Caco-2 (cell line): ENCODE measurements around the gene PSKH1. TPM values are rescaled to one million over a fixed set of nuclear protein-coding genes. Genes with fewer than 3 reads are reported as not detected.
A peak's percentile ranks its signal among the peaks of the same experiment; 100 is the strongest.

Experiments used
- BruUV-seq: library from RNA; stranded (reverse); fragments of 400-500 nt; replicated peaks from 2 replicates; lab custom pipeline; 2021; lab: Mats Ljungman, UMichigan
- CTCF ChIA-PET: fragments of 300-600 bp; sonication (Branson Sonifier 250); formaldehyde crosslinking; loops from one replicate; lab custom pipeline; 2022; ENCODE audit warnings: antibody characterized with exemption; lab: Charles Lee
- POLR2A ChIA-PET: fragments of 300-600 bp; sonication (Branson Sonifier 250); formaldehyde crosslinking; loops from one replicate; lab custom pipeline; 2022; ENCODE audit warnings: antibody characterized with exemption; lab: Charles Lee
- DNase-seq, 2 experiments: peaks; one replicate each; pipeline versions ENCODE4 v3.0.0 to v3.0.0-alpha.2; 2020 to 2022
- H3K27me3 ChIP-seq: replicated peaks from 2 replicates; pipeline ENCODE4 v1.6.0; 2011; ENCODE audit warnings: low read length; ENCODE audit not compliant: control insufficient read depth, insufficient read depth
- H3K36me3 ChIP-seq: 2 replicates; pipeline ENCODE4 v1.5.1; 2011; ENCODE audit warnings: low read length; ENCODE audit not compliant: control insufficient read depth, insufficient read depth
- H3K4me1 ChIP-seq: fragments of 250-450 bp; sonication (Bioruptor Pico); 2 replicates; pipeline ENCODE4 v1.5.1; 2020; ENCODE audit warnings: mild to moderate bottlenecking
- H3K4me3 ChIP-seq: 2 replicates; pipeline ENCODE4 v1.5.1; 2011; ENCODE audit warnings: low read depth, mild to moderate bottlenecking, control low read depth, low read length
- H3K9me3 ChIP-seq: fragments of 250-450 bp; sonication (Bioruptor Pico); 2 replicates; pipeline ENCODE4 v1.5.1; 2020; ENCODE audit warnings: mild to moderate bottlenecking, moderate library complexity
- H3K27ac Mint-ChIP-seq: one replicate; pipeline ENCODE4 v1.8.0; 2022; ENCODE audit warnings: mixed read lengths; ENCODE audit not compliant: unreplicated experiment
- H3K27me3 Mint-ChIP-seq: one replicate; pipeline ENCODE4 v1.8.0; 2022; ENCODE audit warnings: mixed read lengths; ENCODE audit not compliant: insufficient read depth, unreplicated experiment
- H3K36me3 Mint-ChIP-seq: one replicate; pipeline ENCODE4 v1.8.0; 2022; ENCODE audit warnings: mild to moderate bottlenecking, mixed read lengths; ENCODE audit not compliant: insufficient read depth, unreplicated experiment
- H3K4me1 Mint-ChIP-seq: one replicate; pipeline ENCODE4 v1.8.0; 2022; ENCODE audit warnings: low read depth, mixed read lengths; ENCODE audit not compliant: unreplicated experiment
- H3K4me3 Mint-ChIP-seq: one replicate; pipeline ENCODE4 v1.8.0; 2022; ENCODE audit warnings: mild to moderate bottlenecking, moderate library complexity, mixed read lengths; ENCODE audit not compliant: unreplicated experiment
- H3K9me3 Mint-ChIP-seq: one replicate; pipeline ENCODE4 v1.8.0; 2022; ENCODE audit warnings: mixed read lengths; ENCODE audit not compliant: unreplicated experiment
- CTCF ChIP-seq, 2 experiments: fragments of 200-600 bp in 1 of 2; IDR thresholded peaks; 1 replicate in 1 of 2; 2 replicates in 1 of 2; pipeline versions ENCODE4 v1.5.1 to v1.8.0; 2011 to 2022; ENCODE audit warnings: antibody characterized with exemption in 1 of 2, control low read depth in 1 of 2, inconsistent platforms in 1 of 2, low read depth in 1 of 2, low read length in 1 of 2, mild to moderate bottlenecking in 1 of 2, moderate library complexity in 1 of 2; ENCODE audit not compliant: insufficient read depth in 1 of 2, severe bottlenecking in 1 of 2, unreplicated experiment in 1 of 2
- intact Hi-C: fragments of 100-400 bp; cut with micrococcal nuclease; formaldehyde crosslinking; loops from one replicate; pipeline ENCODE4 v1.10.0; 2022; ENCODE audit not compliant: unreplicated experiment
- total RNA-seq: library from RNA; stranded (reverse); gene quantifications from 2 replicates; pipeline ENCODE4 v1.2.3, GENCODE V29; 2022

The PSKH1 gene
- total RNA-seq, 1 experiment from 2014 or later: 41.3 TPM

GRCh38 chr16:67873435-67874370, 19.4 kb upstream of the PSKH1 start:
- Mint-ChIP-seq H3K36me3 (peaks cover 79% of the 10 kb centered on the region), H3K27ac (peak overlapping the region; percentile 87), H3K4me3 (peak overlapping the region; percentile 90), H3K9me3 (no peaks in the 10 kb centered on the region), H3K27me3 (no peaks in the 10 kb centered on the region), H3K4me1 (peaks cover 20% of the 10 kb centered on the region)
- intact Hi-C loops: loop anchor here (1.0 to 2.0 kb wide), 3 partner anchors 10 to 57 kb away; partner anchors contain the start of genes CENPT and NUTF2
- ChIA-PET CTCF (interaction anchor here (0.6 to 2.0 kb wide), 5 partner anchors 10 to 67 kb away, joined by 3 to 20 read pairs (median 4); partner anchors contain the start of genes NRN1L, RANBP10 and TSNAXIP1), POLR2A (interaction anchor here (0.7 to 1.0 kb wide), 2 partner anchors 29 to 150 kb away, joined by 3 to 4 read pairs; partner anchors contain the start of genes DDX28 and DUS2)
- no peaks in the 10 kb centered on the region for H3K9me3 ChIP-seq
- H3K36me3 ChIP-seq: peaks cover 18% of the 10 kb centered on the region
- BruUV-seq: TSS peak; percentile 42
- H3K4me1 ChIP-seq: peaks cover 7% of the 10 kb centered on the region; the same call in 1 of the 2 replicates
- no peak for TF ChIP-seq CTCF (IDR thresholded peaks at IDR 0.05; ENCODE audit: insufficient read depth in 1 of 2, low read depth in 1 of 2, low read length in 1 of 2, severe bottlenecking in 1 of 2, unreplicated experiment in 1 of 2)
- no peak for DNase-seq
- no peaks in the 10 kb centered on the region for H3K27me3 ChIP-seq
- peak overlapping the region; percentile 93 for H3K4me3 ChIP-seq

GRCh38 chr16:67874372-67874771, 18.7 kb upstream of the PSKH1 start:
- no peaks in the 10 kb centered on the region for H3K27me3 ChIP-seq
- Mint-ChIP-seq H3K4me1 (peaks cover 20% of the 10 kb centered on the region), H3K4me3 (peak overlapping the region; percentile 90), H3K9me3 (no peaks in the 10 kb centered on the region), H3K27me3 (no peaks in the 10 kb centered on the region), H3K27ac (peak overlapping the region; percentile 87), H3K36me3 (peaks cover 79% of the 10 kb centered on the region)
- DNase-seq: no peak
- peaks cover 18% of the 10 kb centered on the region for H3K36me3 ChIP-seq
- ChIA-PET POLR2A (no interaction called here), CTCF (interaction anchor here (2.0 kb wide), 1 partner anchor 9 kb away, joined by 20 read pairs; the partner anchor contains the start of gene NRN1L)
- intact Hi-C loops: no loop called here
- H3K4me1 ChIP-seq: peaks cover 7% of the 10 kb centered on the region; the same call in 1 of the 2 replicates
- H3K9me3 ChIP-seq: no peaks in the 10 kb centered on the region
- peak overlapping the region; percentile 93 for H3K4me3 ChIP-seq
- BruUV-seq: no TSS peak
- no peak for TF ChIP-seq CTCF (IDR thresholded peaks at IDR 0.05; ENCODE audit: insufficient read depth in 1 of 2, low read depth in 1 of 2, low read length in 1 of 2, severe bottlenecking in 1 of 2, unreplicated experiment in 1 of 2)

GRCh38 chr16:67877064-67877463, 16.0 kb upstream of the PSKH1 start:
- H3K9me3 Mint-ChIP-seq: no peaks in the 10 kb centered on the region
- ChIA-PET POLR2A (no interaction called here), CTCF (interaction anchor here (1.0 kb wide), 1 partner anchor 58 kb away, joined by 3 read pairs; no protein-coding TSS in a partner anchor)
- Histone ChIP-seq H3K27me3 (no peaks in the 10 kb centered on the region), H3K36me3 (peaks cover 20% of the 10 kb centered on the region), H3K4me1 (peaks cover 11% of the 10 kb centered on the region), H3K4me3 (no peak overlapping the region), H3K9me3 (no peaks in the 10 kb centered on the region)
- H3K4me3 Mint-ChIP-seq: no peak overlapping the region
- intact Hi-C loops: no loop called here
- BruUV-seq: no TSS peak
- no peak for DNase-seq
- H3K27ac Mint-ChIP-seq: no peak overlapping the region
- no peak for TF ChIP-seq CTCF (IDR thresholded peaks at IDR 0.05; ENCODE audit: insufficient read depth in 1 of 2, low read depth in 1 of 2, low read length in 1 of 2, severe bottlenecking in 1 of 2, unreplicated experiment in 1 of 2)
- peaks cover 34% of the 10 kb centered on the region for H3K4me1 Mint-ChIP-seq
- peaks cover 81% of the 10 kb centered on the region for H3K36me3 Mint-ChIP-seq
- H3K27me3 Mint-ChIP-seq: no peaks in the 10 kb centered on the region
